ENCODE results near the gene PLD3.

PLD3 gene

DNA sequence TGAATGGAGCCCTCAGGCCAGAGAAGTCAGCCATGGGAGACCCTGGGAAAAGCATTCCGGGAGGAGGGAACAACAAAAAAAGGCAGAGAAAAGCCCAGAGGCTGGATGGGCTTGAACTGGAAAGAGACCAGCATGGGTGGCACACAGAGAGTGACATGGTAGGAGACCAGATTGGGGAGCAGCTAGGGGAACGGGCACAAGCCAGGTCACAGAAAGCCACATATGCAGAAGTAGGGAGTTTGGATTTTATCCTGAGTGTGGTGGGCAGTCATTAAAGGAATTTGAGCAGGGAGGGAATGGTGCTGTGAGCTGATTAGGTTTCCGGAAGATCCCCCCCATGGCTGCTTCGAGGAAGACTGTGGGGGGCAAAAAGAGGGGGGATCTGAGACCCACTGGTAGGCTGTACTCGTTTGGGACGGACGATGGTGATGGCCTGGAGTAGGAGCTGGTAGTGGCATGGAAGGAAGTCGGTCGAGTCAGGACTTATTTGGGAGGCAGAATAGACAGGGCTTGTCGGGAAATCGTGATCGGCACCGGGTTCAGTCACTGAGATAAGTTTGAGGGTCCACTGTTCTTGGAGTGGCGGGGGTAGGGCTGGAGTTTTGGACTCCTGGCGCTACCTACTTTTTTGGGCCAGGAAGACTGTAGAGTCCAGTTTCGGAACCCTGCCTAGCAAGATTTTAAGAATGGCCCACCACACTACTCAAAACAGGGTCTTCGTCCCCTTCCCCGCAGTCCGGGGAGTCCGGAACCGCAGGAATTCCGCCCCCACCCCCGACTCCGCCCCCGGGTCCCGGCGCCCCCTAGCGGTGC, 76.3 kb downstream of the PLD3 start:
- H3K4me3 ChIP-seq (ENCODE audit: low read length): peak overlapping the region; percentile 88
- no peak for TF ChIP-seq ZNF274 (IDR thresholded peaks at IDR 0.05; ENCODE audit: low read depth, low read length)

DNA sequence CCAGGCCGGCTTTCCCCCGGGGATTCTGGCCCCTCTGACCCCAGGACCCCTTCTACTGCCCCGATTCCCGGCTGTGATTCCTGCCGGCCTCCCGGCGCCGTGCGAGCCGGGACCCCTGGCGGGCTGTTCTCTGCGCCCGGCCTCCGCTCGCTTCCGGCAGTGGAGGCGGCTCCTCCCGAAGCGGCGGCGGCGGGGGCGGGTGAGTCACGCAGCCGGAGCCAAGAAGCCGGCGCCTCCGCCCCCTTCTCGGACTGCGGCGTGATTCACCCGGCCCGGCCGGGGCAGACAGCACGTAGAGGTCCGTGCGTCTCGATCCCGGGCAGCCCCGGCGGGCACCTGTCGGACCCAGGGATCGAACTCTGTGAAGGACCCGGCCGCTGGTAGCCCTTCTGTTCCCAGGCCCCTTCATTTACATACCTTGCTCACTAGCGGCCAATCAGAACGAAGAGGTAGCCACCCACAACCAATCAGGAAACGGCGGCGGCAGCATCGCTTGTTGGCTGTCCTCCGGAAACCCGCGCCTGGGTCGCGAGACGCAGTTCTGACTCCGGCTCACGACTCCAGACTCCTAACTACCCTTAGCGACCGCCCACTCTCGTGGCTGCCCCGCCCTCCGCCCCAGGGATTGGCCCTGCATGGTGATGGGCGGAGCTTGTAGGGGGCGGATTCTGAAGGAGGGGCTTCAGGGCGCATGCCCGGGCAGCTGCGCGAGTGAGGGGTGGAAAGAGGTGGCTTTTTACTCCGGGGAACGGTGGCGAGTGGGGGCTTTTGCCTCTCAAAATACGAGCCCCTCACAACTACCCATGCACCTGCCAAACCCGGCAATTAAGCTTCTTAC, 77.2 kb downstream of the PLD3 start, which contains the start of gene SERTAD1:
Gene SERTAD1, minus strand, starts transcription at position 543 of the 838 bp plus-strand sequence. CDS start 2,446 bp downstream, outside the sequence.
- peak within 1 kb of the TSS; percentile 88 for H3K4me3 ChIP-seq (ENCODE audit: low read length)
- no peak for TF ChIP-seq ZNF274 (IDR thresholded peaks at IDR 0.05; ENCODE audit: low read depth, low read length)
